Left ventricle myocardium inferior (tissue), 1 donor: ENCODE results near the gene SEMA3B. TPM values are rescaled to one million over a fixed set of nuclear protein-coding genes. Genes with fewer than 3 reads are reported as not detected.
"Not testable (repeated sequence)": the region's sequence is repeated elsewhere in the genome, so short reads cannot be mapped to it uniquely, and the experiment has no call there.

ENCODE experiments used
- DNase-seq: peaks from one replicate; pipeline ENCODE4 v3.0.0-alpha.2; 2020
- H3K27ac ChIP-seq: fragments of 200-600 bp; replicated peaks from 2 replicates; pipeline ENCODE4 v1.8.0; 2021
- H3K27me3 ChIP-seq: fragments of 200-600 bp; 2 replicates; pipeline ENCODE4 v1.8.0; 2021; ENCODE audit warnings: low read depth
- H3K36me3 ChIP-seq: fragments of 200-600 bp; 2 replicates; pipeline ENCODE4 v1.8.0; 2021
- H3K4me1 ChIP-seq: fragments of 200-600 bp; 2 replicates; pipeline ENCODE4 v1.8.0; 2021
- H3K4me3 ChIP-seq: fragments of 200-600 bp; 2 replicates; pipeline ENCODE4 v1.8.0; 2021; ENCODE audit warnings: mild to moderate bottlenecking, moderate library complexity
- H3K9me3 ChIP-seq: fragments of 200-600 bp; replicated peaks from 2 replicates; pipeline ENCODE4 v1.8.0; 2021
- intact Hi-C: fragments of 100-400 bp; cut with micrococcal nuclease; formaldehyde crosslinking; loops from one replicate; pipeline ENCODE4 v1.11.0; 2022
- total RNA-seq: library from RNA; stranded (reverse); fragmentation: NEBNext Ultra II Directional; extraction: Animal tissue kit (Norgen Biotek cat#: 25700); gene quantifications from one replicate; pipeline ENCODE4 v1.2.1, GENCODE V29; 2021
- TF ChIP-seq, protein P1 (sequence below): fragments of 200-600 bp; IDR thresholded peaks from 2 replicates; pipeline ENCODE4 v1.8.0; 2021; ENCODE audit warnings: antibody characterized with exemption, mild to moderate bottlenecking, borderline replicate concordance
- donor health status: DM: no; HTN: yes; CAD: no; lungs with severe emphysema.

The SEMA3B gene
- total RNA-seq, 1 donor from 2014 or later = 23.2 TPM

DNA sequence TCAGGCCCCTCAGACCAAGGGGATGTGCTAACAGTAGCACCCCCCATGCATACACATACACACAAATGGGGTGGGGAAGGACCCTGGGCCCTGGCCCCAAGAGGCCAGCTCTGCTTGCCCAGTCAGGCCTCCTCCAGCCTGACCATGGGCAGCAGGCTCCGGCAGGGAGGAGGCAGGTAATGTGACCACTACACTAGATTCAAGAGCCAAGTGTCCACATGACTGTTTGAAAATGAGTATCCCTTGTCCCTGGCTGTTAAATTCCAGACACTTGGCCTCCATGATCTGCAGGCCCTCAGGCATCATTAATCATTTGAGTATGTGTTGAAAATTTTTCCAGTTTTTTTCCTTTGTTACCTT is 46.8 kb upstream of the SEMA3B start:
- H3K27me3 ChIP-seq = peaks cover 10% of the 10 kb centered on the region
- TF ChIP-seq, protein P1, sequence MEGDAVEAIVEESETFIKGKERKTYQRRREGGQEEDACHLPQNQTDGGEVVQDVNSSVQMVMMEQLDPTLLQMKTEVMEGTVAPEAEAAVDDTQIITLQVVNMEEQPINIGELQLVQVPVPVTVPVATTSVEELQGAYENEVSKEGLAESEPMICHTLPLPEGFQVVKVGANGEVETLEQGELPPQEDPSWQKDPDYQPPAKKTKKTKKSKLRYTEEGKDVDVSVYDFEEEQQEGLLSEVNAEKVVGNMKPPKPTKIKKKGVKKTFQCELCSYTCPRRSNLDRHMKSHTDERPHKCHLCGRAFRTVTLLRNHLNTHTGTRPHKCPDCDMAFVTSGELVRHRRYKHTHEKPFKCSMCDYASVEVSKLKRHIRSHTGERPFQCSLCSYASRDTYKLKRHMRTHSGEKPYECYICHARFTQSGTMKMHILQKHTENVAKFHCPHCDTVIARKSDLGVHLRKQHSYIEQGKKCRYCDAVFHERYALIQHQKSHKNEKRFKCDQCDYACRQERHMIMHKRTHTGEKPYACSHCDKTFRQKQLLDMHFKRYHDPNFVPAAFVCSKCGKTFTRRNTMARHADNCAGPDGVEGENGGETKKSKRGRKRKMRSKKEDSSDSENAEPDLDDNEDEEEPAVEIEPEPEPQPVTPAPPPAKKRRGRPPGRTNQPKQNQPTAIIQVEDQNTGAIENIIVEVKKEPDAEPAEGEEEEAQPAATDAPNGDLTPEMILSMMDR = no peak

DNA sequence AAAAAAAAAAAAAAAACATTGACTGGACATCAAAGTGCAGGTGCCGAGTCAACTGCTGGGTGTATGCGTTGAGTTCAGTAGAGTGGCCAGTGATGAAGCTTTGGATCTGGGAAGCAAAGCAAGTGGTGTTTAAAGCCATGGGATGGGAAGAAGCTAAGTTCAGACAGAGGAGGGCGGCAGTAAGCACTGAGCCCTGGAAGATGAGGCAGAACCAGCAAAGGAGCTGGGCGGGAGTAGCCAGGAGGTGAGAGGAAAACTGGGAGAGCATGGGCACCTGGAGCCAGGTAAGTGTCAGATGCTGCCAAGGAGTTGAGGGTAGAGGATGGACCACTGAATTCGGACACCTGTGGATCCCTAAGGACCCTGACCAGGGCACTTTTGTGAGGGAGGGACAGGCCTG is 44.3 kb upstream of the SEMA3B start:
- Histone ChIP-seq H3K4me1 (peaks cover 35% of the 10 kb centered on the region), H3K27ac (no peak overlapping the region), H3K9me3 (no peaks in the 10 kb centered on the region), H3K4me3 (no peak overlapping the region), H3K36me3 (no peaks in the 10 kb centered on the region), H3K27me3 (peaks cover 10% of the 10 kb centered on the region)
- intact Hi-C loops = loop anchor here (5.0 kb wide), 1 partner anchor 48 kb away; no protein-coding TSS in a partner anchor
- DNase-seq = no peak
- TF ChIP-seq, protein P1 = no peak

More for the DNA sequence above, 46.8 kb upstream of the SEMA3B start:
- Histone ChIP-seq H3K9me3 (no peaks in the 10 kb centered on the region), H3K36me3 (no peaks in the 10 kb centered on the region), H3K27ac (no peak overlapping the region), H3K4me3 (no peak overlapping the region), H3K4me1 (peaks cover 24% of the 10 kb centered on the region)
- DNase-seq = no peak
- intact Hi-C loops = no loop called here

DNA sequence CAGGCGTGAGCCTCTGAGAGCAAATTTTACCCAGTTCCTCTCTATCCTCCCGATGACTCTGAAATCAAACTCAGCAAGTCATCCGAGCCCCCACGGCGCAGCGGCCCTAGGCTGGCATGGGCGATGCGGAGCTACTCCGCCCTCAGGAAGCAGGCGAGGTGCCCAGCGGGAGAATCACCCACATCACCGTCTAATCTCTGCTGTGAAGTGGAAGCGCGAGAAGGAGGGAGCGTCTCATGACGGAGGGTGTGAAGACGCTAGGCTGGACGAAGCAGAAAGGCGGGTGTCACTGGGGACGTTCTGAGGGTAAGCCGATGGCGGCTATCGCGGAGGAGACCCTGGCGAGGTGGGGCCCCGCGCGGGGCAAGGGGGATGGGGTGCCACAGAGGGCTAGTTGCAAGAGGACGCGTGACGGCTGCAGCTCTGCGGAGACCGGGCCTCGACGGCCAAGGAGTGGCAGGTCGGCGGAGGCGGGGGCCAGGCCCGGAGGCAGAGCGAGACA is 42.0 kb upstream of the SEMA3B start:
- Histone ChIP-seq H3K36me3 (no peaks in the 10 kb centered on the region), H3K4me3 (peak overlapping the region; percentile 76), H3K4me1 (peaks cover 26% of the 10 kb centered on the region), H3K27me3 (peaks cover 10% of the 10 kb centered on the region), H3K9me3 (no peaks in the 10 kb centered on the region), H3K27ac (peak overlapping the region; percentile 87)
- TF ChIP-seq, protein P1 = no peak
- DNase-seq = no peak
- intact Hi-C loops = loop anchor here (5.0 kb wide), 1 partner anchor 45 kb away; no protein-coding TSS in a partner anchor

DNA sequence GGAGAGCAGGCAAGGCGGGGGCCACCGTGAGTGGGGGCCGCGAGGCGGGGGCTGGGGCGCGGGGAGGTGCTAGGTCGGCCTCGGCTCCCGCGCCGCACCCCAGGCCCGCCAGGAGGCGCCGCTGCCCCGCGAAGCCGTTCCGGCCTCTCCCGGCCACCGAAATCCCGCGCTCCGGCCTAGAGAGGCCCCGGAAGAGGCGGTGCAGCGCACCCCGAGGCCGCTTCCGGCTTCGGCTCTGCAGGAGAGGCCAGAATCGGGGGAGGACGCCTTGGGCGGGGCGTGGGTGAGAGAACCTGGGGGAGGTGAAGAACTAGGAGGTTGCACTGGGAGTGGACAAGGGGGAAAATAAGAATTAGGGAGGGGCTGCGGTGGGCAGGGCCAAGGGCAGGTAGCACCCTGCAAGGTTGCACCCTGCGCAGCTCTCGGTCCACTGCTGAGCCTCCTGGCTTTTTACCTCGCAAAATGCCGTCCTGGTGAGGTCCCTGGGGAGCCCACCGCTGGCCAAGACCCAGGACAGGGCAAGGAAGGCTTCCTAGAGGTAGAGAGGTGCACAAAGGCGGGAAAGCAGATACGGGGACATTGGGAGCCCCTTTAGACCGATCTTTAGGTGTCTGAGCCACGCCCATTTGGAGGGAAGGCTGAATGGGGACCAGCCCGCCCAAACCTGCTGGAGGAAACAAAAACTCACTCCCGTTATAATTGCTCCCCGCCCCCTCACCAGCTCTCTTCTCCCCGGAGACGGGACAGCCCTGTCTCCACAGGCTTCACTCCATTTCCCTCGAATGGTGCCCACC is 41.4 kb upstream of the SEMA3B start:
- intact Hi-C loops = loop anchor here (5.0 kb wide), 1 partner anchor 45 kb away; no protein-coding TSS in a partner anchor

DNA sequence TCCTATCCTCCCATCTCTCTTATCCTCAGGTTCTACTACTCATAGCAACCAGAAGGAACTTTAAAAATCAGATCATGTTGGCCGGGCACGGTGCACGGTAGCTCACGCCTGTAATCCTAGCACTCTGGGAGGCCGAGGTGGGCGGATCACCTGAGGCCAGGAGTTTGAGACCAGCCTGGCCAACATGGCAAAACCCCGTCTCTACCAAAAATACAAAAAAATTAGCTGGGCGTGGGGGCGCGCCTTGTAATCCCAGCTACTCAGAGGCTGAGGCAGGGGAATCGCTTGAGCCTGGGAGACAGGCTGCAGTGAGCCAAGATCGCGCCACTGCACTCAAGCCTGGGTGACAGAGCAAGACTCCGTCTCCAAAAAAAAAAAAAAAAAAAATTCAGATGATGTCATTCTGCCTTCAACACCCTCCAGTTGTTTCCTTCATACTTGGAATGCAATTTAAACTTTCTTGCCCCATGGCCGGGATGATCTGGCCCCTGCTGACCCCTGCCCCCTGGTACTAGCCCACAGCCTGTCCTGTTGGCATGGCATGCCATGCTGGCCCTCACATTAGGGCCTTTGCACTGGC is 40.7 kb upstream of the SEMA3B start:
- intact Hi-C loops = loop anchor here (5.0 kb wide), 1 partner anchor 44 kb away; no protein-coding TSS in a partner anchor

More for the DNA sequence above, 41.4 kb upstream of the SEMA3B start:
- TF ChIP-seq, protein P1 = peak; percentile 97
- Histone ChIP-seq H3K4me1 (peaks cover 26% of the 10 kb centered on the region), H3K9me3 (no peaks in the 10 kb centered on the region), H3K36me3 (no peaks in the 10 kb centered on the region), H3K27me3 (peaks cover 10% of the 10 kb centered on the region), H3K4me3 (peak overlapping the region; percentile 76), H3K27ac (peak overlapping the region; percentile 87)
- DNase-seq = peak; percentile 91

More for the DNA sequence above, 40.7 kb upstream of the SEMA3B start:
- not testable (repeated sequence) for H3K9me3 ChIP-seq, DNase-seq, H3K36me3 ChIP-seq, H3K27me3 ChIP-seq
- peak overlapping the region; percentile 87 for H3K27ac ChIP-seq
- peaks cover 26% of the 10 kb centered on the region for H3K4me1 ChIP-seq
- peak overlapping the region; percentile 76 for H3K4me3 ChIP-seq
